ENCODE results near the gene AP3B1. TPM values are rescaled to one million over a fixed set of nuclear protein-coding genes. Genes with fewer than 3 reads are reported as not detected.
A peak's percentile ranks its signal among the peaks of the same experiment; 100 is the strongest.

AP3B1 gene
- total and polyA plus RNA-seq, 2 experiments from 2014 or later = 32.1 to 46.3 TPM

- no peaks in the 10 kb centered on the region for H3K36me3 Mint-ChIP-seq (ENCODE audit: low read depth)
- H3K27ac Mint-ChIP-seq = peak overlapping the region; percentile 78
- Histone ChIP-seq H3K4me2 (no peak overlapping the region), H3K36me3 (ENCODE audit: insufficient read depth) (no peaks in the 10 kb centered on the region), H2AFZ (peak overlapping the region; percentile 77), H3K4me3 (no peak overlapping the region), H3K27me3 (ENCODE audit: insufficient read depth) (no peaks in the 10 kb centered on the region), H3F3A (replicated peaks; ENCODE audit: low read depth) (no peaks in the 10 kb centered on the region), H4K20me1 (replicated peaks; ENCODE audit: insufficient read depth) (no peaks in the 10 kb centered on the region), H3K4me1 (ENCODE audit: insufficient read depth) (0 out of 2 replicates have a peak, but pooled peaks cover 7% of the 10 kb centered on the region), H3K27ac (ENCODE audit: low read depth) (no peak overlapping the region), H3K9me2 (ENCODE audit: insufficient read depth) (no peaks in the 10 kb centered on the region; the same call in 1 of the 2 replicates), H3K79me2 (replicated peaks; ENCODE audit: insufficient read depth) (no peaks in the 10 kb centered on the region)
- peaks cover 9% of the 10 kb centered on the region for H3K4me1 Mint-ChIP-seq
- ATAC-seq (peak; percentile 31; the same call in 1 of the 3 replicates), DNase-seq (ENCODE audit: low spot score) (no peak)
- no peaks in the 10 kb centered on the region for H3K9me3 Mint-ChIP-seq
- TF ChIP-seq ZNF114 (CRISPR knock-in tag; IDR thresholded peaks at IDR 0.05) (no peak), CTCF (conservative IDR thresholded peaks at IDR 0.05; ENCODE audit: low read depth in 2 of 2) (no peak), JUNB (IDR thresholded peaks at IDR 0.05; ENCODE audit: unreplicated experiment) (no peak), REST (IDR thresholded peaks at IDR 0.05; ENCODE audit: unreplicated experiment) (no peak), ZNF331 (CRISPR knock-in tag; IDR thresholded peaks at IDR 0.05; ENCODE audit: low read depth) (no peak), CREB1 (CRISPR knock-in tag; IDR thresholded peaks at IDR 0.05; ENCODE audit: low read depth) (no peak), EZH2phosphoT487 (IDR thresholded peaks at IDR 0.05; ENCODE audit: unreplicated experiment) (no peak), STAT1 (IDR thresholded peaks at IDR 0.05; ENCODE audit: unreplicated experiment) (no peak), NANOG (IDR thresholded peaks at IDR 0.05; ENCODE audit: borderline replicate concordance) (no peak), ETS1 (IDR thresholded peaks at IDR 0.05) (no peak), POLR2AphosphoS5 (IDR thresholded peaks at IDR 0.05; ENCODE audit: low read depth) (no peak), ZNF462 (CRISPR knock-in tag; IDR thresholded peaks at IDR 0.05) (no peak), EZH2 (IDR thresholded peaks at IDR 0.05; ENCODE audit: low read depth, unreplicated experiment) (no peak)
- H3K4me3 Mint-ChIP-seq = no peak overlapping the region
- no peaks in the 10 kb centered on the region for H3K27me3 Mint-ChIP-seq (ENCODE audit: insufficient read depth, low read depth, poor library complexity)
Measured at GRCh38 chr5:78328585-78329173, 34.2 kb upstream of the AP3B1 start.

All from GM23338 (cell line).